Limb (tissue), 2 donors: ENCODE results near the gene CORO1C.
"Not testable (repeated sequence)": the region's sequence is repeated elsewhere in the genome, so short reads cannot be mapped to it uniquely, and the experiment has no call there.

ENCODE experiments used
- DNase-seq, 2 donors: peaks; one replicate each; pipeline ENCODE4 v3.0.0-alpha.2; 2016; ENCODE audit errors: extremely low spot score in 2 of 2

Gene CORO1C

DNA sequence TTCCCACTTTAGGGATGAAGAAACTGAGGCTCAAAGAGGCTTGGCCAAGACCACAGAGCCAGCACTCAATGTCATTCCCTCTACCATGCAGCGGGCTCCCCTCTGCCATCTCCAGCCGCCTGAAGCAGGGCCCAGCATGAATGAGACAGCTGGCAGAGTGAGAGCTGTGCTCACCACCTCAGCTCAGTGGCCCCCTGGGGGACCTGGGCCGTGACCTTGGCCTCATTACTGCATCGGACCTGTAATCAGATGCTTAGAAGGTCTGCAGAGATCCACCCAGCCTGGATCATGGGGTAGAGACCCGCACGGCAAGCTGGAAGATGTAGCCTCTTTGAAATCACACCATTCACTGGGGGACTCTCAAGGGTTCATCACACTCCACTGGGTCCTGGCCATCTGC is 22.7 kb upstream of the CORO1C start:
- DNase-seq, result no peak

DNA sequence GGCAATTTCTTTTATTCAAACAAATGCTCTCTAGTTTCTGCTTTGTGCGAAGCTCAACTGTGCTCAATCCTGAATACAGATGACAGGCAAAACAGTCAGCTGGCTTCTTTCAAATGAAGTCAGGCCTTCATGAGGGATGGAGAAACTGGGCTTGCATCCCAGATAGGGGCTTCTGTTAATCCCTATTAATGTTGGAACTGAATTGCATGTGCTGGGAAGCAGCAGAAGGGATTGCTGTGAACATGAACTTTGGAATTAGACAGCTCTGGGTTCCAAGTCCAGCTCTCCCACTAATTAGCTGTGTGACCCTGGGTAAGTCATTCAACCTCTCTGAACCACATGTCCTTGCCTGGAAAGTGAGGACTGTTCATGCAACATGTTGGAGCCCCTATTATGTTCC is 21.1 kb upstream of the CORO1C start:
- DNase-seq, result peak in 1 of 2 donors; percentile 73

DNA sequence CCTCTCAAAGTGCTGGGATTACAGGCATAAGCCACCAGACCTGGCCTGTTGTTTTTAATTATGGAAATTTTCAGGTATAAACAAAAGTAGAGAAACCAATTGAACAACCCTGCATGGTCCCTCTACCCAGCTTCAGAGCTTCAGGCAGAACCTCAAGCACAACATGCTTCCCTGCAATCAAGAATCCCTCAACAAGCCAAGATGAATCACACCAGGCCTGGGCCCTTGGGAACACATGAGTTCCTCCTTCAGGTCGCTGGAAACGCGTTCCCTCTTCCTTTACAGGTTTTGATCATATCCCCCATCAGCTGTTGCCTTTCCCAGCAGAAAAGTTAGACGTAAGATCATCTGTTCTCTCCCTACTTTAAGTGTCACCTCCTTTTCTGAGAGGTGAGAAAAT is 20.5 kb upstream of the CORO1C start:
- no peak for DNase-seq

DNA sequence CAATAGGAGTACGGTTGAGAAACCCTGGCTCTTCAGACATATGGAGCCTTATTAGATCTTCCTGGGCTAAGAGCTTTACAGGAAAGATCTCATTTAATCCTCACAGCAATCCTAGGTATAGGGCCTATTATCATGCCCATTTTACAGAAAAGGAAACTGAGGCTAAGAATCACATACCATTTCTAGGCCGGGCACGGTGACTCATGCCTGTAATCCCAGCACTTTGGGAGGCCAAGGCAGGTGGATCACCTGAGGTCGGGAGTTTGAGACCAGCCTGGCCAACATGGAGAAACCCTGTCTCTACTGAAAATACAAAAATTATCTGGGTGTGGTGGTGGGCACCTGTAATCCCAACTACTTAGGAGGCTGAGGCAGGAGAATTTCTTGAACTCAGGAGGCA is 19.7 kb upstream of the CORO1C start:
- not testable (repeated sequence) for DNase-seq

DNA sequence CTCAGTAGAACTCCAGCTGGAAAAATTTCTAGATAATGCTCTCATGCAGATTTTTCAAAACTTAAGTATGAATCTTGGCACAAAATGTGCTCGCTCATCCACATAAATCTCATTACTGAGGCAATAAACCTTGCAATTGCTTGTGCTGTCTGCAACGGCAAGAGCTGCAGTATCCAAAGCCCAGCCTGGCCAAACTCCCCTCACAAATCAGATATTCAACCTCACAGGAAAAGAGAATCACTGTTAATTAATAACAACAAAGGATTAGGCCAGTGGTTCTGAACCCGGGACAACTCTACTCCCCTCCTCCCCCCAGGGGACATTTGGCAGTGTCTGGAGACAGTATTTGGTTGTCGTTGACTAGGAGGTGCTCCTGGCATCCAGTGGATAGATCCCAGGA is 19.2 kb upstream of the CORO1C start:
- no peak for DNase-seq

DNA sequence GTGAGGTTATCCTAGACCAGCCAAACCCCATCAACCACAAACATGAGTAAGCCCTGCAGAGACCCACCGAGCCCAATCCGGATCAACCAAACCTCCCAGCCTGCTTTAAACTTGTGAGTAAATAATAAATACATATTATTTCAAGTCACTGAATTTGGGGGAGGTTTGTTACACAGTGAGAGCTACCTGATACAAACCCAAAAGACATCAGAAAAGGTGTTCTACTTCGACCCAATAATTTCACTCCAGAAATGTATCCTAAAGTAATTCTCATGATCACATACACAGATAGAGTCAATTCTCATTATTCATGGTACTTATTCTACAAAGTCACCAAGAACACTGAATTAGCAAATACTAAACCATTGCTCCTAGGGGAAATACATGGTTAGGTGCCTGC is 16.2 kb upstream of the CORO1C start:
- no peak for DNase-seq

DNA sequence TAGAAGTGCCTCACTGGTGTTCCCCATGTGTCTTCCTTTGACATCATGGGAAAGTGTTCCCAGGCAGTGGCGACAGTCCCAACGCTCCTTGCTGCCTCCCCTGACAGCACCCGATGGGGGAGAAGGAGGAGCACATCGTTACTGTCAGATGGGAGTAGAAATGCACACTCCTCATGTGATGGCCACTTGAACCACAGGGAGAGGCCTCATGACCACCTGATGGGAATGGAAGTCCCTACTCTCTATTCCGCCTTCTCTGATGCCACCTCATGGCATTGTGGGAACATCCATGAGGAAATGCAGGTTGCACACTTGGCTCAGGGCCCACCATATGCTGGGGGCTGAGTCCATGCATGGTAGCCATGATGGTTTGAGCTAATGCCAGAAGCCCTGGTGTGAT is 14.3 kb upstream of the CORO1C start:
- no peak for DNase-seq

DNA sequence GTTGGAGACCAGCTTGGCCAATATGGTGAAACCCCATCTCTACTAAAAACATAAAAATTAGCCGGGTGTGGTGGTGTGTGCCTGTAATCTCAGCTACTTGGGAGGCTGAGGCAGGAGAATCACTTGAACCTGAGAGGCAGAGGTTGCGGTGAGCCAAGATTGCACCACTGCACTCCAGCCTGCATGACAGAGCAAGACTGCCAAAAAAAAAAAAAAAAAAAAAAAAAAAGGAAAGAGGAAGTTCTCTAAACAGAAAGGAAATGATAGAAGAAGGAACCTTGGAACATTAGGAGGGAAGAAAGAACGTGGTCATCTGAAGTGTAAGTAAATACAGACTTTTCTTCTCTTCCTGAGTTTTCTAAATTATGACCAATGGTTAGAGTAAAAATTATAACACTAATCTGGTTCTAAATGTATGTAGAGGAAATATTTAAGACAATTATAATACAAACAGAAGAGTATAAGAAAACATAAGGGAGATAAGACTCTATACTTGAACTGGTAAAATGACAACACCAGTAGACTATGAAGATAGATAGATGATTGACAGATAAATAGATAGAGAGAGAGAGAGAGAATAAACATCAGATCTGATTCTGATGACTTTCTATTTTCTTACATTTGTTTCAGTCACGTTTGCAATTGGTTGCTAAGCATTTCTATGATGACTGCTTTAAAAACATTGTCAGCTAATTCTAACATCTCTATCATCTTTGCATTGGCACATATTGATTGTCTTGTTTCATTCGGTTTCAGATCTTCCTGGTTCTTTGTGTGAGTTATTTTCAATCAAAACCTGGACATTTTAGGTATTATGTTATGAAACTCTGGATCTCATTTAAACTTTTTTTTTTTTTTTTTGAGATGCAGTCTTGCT is 12.9 kb upstream of the CORO1C start:
- no peak for DNase-seq

DNA sequence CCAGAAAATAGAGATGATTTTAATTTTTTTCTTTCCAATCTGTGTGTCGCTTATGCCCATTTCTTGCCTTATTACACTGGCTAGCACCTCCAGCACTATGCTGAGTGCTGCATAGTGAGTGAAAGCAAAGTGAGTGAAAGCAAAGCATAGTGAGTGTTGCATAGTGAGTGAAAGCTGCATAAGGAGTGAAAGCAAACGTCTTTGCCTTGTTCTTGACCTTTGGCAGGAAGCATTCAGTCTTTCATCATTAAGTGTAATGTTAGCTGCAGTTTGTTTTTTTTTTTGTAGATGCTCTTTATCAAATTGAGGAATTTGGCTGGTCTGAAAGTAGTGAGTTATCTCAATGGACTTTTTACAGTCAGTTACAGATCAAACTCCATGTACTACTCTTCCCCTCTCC is 6.9 kb upstream of the CORO1C start:
- no peak for DNase-seq

DNA sequence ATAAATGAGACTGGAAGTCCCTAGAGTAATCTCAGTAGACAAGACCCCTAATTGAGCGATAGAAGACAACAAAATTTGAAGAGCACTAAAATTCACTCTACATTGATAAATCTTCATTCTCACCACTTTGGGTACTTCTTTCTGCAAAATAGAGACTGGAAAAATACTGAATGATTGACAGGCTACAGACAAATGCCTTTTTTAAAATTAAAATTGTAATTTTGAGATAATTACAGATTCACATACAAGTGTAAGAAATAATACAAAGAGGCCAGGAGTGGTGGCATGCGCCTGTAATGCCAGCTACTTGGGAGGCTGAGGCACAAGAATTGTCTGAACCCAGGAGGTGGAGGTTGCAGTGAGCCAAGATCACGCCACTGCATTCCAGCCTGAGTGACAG is 4.5 kb upstream of the CORO1C start:
- DNase-seq, result no peak

DNA sequence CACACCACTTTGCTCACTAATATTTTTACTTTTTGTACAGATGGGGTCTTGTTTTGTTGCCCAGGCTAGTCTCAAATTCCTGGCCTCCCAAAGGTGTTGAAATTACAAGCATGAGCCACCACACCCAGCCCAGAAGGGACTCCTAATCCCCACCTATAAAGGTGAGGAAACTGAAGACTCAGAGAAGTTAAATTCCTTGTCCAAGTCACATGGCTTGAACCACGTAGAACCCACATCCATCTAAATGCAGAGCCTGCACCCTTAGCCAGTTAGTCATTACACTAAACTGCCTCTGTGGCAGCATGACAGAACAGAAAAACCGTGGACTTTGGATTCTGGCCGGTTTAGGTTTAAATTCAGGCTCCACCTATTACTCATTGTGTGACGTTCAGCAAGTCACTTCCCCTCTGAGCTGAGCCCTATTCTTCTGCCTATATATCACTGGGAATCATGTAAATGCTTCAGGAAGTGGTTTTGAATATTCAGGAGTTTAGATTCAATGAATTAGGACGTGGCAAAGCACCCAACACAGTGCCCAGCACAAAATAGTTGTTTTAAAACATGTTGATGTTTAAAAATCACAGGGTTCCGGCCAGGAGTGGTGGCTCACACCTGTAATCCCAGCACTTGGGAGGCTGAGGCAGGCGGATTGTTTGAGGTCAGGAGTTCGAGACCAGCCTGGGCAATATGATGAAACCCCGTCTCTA is 3.0 kb upstream of the CORO1C start:
- peak in 1 of 2 donors; percentile 28 for DNase-seq

DNA sequence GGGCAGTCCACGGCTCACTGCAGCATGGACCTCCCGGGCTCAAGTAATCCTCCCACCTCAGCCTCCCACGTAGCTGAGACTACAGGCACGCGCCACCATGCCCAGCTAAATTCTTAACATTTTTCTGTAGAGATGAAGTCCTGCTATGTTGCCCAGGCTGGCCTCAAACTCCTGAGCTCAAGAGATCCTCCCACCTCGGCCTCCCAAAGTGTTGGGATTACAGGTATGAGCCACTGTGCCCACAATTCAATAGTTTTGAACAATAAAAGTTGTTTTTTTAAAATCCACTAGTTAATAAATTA is 1.9 kb upstream of the CORO1C start:
- DNase-seq, result not testable (repeated sequence)

DNA sequence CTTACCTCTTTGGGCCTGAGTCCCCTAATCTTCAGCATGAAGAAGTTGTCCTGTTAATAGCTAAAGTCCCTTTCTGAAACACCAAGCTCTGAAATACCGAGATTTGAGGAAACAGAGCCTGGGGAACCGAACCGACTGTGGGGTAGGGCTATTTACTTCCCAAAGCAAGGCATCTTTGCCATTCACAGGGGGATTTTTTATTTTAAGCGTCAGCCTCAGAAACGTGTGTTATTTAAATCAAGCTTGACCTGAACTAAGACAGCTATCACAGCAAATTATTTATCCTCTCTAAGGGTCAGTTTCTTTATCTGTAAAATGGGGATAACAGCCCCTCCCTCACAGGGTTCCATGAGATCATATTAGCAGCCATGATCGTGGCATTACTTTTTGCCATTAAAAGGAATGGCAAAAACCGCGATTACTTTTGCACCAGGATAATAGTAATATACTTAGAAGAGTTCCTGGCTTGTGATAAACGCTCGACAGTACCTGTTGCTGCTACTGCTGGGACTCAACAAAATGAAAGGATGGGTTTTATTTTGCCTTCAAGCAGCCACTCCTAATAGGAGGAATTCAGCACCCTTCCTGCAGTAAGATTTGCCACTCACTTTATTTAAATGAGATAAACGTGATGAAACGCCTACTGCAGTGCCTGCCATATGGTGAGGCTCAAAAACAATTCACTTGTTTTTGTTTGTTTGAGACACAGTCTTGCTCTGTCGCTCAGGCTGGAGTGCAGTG is 1.3 kb upstream of the CORO1C start:
- DNase-seq, result no peak

DNA sequence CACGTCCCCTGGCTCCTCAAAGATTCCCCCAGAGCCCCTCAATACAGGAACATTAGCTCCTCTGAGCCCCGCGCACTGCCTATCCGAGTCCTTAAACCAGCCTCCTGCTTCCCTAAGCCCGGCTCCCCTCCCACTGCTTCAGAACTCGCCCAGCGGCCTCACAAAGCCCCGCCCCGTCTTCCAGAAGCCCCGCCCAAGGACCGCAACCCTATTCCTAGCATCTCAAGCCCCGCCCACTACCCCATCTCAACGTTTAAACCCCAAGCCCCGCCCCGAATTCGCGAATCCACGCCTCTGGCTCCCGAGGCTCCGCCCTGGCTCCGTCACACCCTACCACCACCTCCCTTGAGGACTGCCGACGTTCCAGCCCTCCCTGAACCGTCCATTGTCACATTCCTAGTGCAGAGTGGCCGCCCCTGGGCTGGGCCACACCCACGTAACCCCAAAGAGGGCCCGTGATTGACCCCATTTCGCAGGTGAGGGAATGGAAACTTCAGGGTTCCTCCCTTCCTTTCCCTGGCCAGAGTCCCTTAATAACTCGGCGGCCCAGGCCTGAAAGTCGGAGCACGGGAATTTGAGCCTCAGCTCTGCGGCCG is 646 bp upstream of the CORO1C start:
- peak; percentile 96 to 99 for DNase-seq

DNA sequence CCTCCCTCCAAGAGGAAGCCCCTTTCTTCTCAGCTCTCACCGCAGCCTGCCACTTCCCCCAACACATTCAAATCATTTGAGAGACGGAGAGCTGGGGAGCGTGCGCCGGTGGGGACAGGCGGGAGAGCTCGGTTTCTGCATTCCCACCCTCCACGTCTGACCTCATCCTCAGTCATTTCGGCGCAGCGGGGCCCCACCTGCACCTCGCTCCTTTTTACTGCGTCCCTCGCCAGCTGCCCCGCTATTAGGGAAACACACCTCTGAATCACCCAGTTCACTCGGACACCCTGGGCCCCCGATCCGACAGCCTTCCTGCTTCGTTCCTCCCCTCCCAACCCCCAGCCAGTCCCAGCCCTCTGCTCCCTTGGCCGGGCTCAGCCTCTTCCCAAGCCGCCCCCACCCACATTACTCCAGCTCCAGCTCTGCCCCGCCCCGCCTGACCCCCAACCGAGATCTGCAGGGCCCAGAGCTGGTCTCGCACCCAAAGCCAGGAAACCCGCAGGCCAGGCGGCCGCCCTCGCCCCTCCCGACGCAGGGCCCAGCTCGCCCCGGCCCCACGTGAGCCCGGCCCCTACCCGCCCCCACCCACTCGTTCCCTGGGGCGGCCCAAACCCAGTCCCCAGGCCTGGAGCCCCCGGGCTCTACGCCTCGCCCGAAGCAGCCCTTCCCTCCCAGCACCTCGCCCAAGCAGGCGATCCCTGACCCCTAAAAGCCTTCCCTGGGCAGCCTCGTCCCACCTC is 783 bp downstream of the CORO1C start:
- DNase-seq, result peak; percentile 64 to 82

DNA sequence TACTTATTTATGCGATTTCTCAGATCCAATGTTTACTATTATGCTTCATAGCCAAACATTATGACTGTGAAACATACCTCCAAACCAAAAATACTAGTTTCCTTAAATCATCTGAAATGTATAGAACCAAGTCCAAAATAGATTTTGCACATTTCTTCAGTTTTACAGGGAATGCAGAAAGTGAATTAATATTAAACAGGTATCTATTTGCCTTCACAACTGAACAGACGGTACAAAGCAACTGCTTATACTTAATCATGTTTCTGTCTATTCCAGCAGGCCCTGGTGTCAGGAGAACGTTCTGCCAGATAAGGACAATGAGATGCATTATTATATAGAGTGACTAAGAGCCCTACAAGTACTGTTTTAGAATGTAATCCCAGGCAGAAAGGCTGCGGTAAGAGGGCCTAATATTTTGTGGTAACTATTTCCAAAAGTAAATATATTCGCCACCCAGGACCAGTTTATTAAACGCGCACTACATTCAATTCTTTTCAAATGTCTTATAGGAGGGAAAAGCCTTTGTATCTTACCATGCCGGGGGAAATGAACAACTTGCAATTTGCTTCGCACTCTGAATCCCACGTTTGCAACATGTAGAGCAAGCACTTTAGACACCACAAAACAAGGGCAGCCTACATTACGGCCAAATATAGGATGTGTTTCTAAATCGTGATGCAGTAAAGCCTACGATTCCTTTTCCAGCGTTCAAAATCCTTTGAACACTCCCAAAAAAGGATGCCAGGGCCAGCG is 1.5 kb downstream of the CORO1C start:
- peak in 1 of 2 donors; percentile 24 for DNase-seq

DNA sequence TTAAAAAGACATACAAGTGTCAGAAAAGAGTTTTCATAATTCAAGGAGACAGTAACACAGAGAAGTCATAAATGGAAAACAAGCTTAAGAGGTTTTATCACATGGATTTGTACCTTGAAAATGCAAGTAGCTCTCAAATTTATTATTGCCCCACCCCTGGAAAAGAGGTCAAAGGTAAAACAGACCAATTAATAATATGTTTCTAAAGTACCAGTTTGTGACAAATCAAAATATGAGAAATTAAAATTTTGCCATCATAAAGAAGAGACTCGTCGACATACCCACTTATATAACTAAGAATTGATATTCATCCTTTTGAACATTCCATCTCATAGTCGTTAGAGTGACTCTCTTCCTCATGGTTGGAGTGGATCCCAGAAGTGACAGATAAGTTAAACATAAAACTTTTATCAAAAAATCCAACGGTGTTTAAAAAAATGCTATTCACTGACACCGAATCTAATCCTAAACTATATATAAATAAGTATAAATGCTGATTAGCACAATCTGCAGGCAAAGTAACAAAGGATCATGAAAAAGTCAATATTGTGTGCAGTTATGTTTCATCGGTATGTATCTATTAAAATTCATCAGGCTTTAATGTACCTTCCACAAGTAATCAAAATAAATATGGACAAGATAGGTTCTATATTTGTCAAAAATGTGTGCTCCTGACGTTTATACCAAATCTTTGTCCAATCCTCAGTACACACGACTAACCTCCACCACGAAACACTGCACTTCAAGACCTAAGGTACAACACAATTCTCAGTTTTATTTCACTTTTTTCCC is 2.3 kb downstream of the CORO1C start:
- no peak for DNase-seq

DNA sequence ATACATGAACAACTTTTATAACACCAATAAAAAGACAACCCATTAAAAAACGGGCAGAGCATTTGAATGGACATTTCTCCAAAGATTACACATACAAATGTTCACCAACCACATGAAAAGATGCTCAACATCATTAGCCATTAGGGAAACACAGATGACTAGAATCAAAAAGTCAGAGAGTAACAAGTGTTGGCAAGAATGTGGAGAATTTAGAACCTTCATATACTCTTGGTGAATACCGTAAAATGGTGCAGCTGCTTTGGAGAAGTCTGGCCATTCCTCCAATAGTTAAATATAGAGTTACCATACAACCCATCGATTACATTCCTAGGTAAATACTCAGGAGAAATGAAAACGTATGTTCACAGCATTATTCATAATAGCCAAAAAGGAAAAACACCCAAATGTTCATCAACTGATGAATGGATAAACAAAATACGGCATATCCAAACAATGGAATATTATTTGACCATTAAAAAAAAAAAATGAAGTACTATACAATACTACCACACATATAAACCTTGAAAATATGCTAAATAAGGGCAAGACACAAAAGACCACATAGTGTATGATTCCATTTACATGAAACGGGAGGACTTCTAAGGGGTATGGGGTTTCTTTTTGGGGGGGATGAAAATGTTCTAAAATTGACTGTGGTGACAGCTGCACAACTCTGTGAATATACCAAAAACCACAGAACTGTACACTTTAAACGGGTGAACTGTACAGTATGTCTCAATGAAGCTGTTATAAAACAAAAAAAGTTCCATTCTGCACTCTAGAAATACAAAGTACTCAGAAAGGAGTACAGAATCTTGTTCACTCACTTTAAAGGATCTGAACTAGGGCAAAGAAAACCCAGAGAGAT is 3.2 kb downstream of the CORO1C start:
- DNase-seq, result no peak

DNA sequence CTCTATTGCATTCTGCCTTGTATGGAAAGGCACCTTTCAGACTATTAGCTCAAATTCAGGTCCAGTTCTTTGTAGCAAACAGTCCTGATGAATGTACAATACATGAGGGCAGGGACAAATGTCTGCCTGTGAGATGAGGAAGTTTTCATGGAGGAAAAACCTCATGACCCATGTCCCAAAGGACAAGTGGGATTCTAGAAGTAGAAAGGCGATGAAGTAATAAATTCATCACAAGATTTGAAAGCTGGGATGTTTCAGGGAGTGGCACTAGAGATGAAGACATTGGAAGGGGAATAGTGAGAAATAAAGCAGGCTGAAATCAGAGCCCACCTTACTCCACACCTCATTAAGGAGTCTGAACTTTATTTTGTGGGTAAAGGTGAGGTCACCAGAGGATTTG is 4.2 kb downstream of the CORO1C start:
- no peak for DNase-seq
